Measurements from ENCODE around the gene FASN. TPM values are rescaled to one million over a fixed set of nuclear protein-coding genes. Genes with fewer than 3 reads are reported as not detected.

The FASN gene
- polyA plus RNA-seq, 1 of the 3 experiments (the other 2 are of a cell fraction) = 55.1 TPM

- Histone ChIP-seq H3K4me2 (no peak overlapping the region), H3K79me2 (ENCODE audit: insufficient read depth) (no peaks in the 10 kb centered on the region), H3K9me3 (no peaks in the 10 kb centered on the region), H3K27me3 (ENCODE audit: insufficient read depth) (no peaks in the 10 kb centered on the region), H3K4me1 (ENCODE audit: control insufficient read depth in 1 of 2, insufficient read depth in 2 of 2, low read depth in 1 of 2, low read length in 1 of 2) (no peaks in the 10 kb centered on the region), H3F3A (replicated peaks; ENCODE audit: insufficient read depth) (peaks cover 7% of the 10 kb centered on the region), H3K9me2 (no peaks in the 10 kb centered on the region), H3K36me3 (replicated peaks in 1 of 2; ENCODE audit: control insufficient read depth in 1 of 2, insufficient read depth in 2 of 2, low read length in 1 of 2) (peaks cover 13 to 18% of the 10 kb centered on the region in 2 experiments), H3K9ac (no peak overlapping the region), H3K27ac (ENCODE audit: low read depth in 2 of 2, low read length in 1 of 2) (no peak overlapping the region), H3K4me3 (ENCODE audit: low read depth in 2 of 2, low read length in 1 of 2) (no peak overlapping the region), H4K20me1 (ENCODE audit: insufficient read depth) (no peaks in the 10 kb centered on the region), H2AFZ (ENCODE audit: low read depth) (no peak overlapping the region)
- TF ChIP-seq GATA2 (CRISPR knock-in tag; IDR thresholded peaks at IDR 0.05) = no peak
- TF ChIP-seq RCOR1 (IDR thresholded peaks at IDR 0.05; ENCODE audit: low read length) = no peak
- WGBS (ENCODE audit: low lambda C conversion rate) = 97% methylated on average over 13 of the region's 13 CpGs
- ChIA-PET POLR2A (interaction anchor here (1.0 kb wide), 1 partner anchor 8 kb away, joined by 3 read pairs; no protein-coding TSS in a partner anchor), CTCF (interaction anchor here (0.9 to 2.0 kb wide), 5 partner anchors 35 to 154 kb away, joined by 3 to 9 read pairs (median 3); partner anchors contain the start of gene DCXR)
- no peak for DNase-seq
Observed at GRCh38 chr17:82113941-82114340, 15.9 kb upstream of the FASN start.

DNA sequence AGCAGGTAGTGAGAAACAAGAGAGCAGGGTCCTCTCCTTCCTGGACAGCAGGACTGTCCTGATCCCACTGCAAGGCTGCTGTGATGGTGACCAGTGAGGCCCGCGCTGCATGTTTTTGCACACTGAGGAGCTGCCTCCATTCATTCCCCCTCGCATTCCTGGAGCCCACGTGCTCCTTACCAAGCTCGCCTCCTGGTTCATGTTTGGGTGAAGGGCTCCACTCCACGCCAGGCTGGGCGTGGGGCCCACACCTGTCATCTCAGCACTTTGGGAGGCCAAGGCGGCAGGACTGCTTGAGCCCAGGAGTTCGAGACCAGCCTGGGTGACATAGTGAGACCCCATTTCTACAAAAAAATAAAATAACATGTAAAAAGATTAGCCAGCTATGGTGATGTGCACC, 15.4 kb upstream of the FASN start:
- TF ChIP-seq NRF1 (IDR thresholded peaks at IDR 0.05; ENCODE audit: low read depth, low read length) (no peak), FOXM1 (IDR thresholded peaks at IDR 0.05; ENCODE audit: low read depth) (no peak), ZBTB33 (IDR thresholded peaks at IDR 0.05; ENCODE audit: borderline replicate concordance, low read depth) (no peak), PBX3 (IDR thresholded peaks at IDR 0.05) (no peak), EZH2phosphoT487 (IDR thresholded peaks at IDR 0.05; ENCODE audit: borderline replicate concordance, low read depth) (no peak), RFX5 (IDR thresholded peaks at IDR 0.05; ENCODE audit: low read length) (no peak), EP300 (IDR thresholded peaks at IDR 0.05; ENCODE audit: borderline replicate concordance in 1 of 2, low read depth in 1 of 2, low read length in 1 of 2) (no peak)
- no peak overlapping the region for H2AFZ ChIP-seq (ENCODE audit: low read depth)
- no peak overlapping the region for H3K9ac ChIP-seq
- DNase-seq = no peak
- POLR2A ChIA-PET = no interaction called here
- H3K9me3 ChIP-seq = no peaks in the 10 kb centered on the region
- no peak overlapping the region for H3K4me2 ChIP-seq
- WGBS (ENCODE audit: low lambda C conversion rate) = 94% methylated on average over 9 of the region's 9 CpGs
- CTCF ChIA-PET = interaction anchor here (1.0 to 2.0 kb wide), 6 partner anchors 34 to 154 kb away, joined by 3 to 9 read pairs (median 4); partner anchors contain the start of gene DCXR
- no peaks in the 10 kb centered on the region for H3K4me1 ChIP-seq (ENCODE audit: control insufficient read depth in 1 of 2, insufficient read depth in 2 of 2, low read depth in 1 of 2, low read length in 1 of 2)
- H3K27me3 ChIP-seq (ENCODE audit: insufficient read depth) = no peaks in the 10 kb centered on the region
- peaks cover 13 to 16% of the 10 kb centered on the region in 2 experiments for H3K36me3 ChIP-seq (replicated peaks in 1 of 2; ENCODE audit: control insufficient read depth in 1 of 2, insufficient read depth in 2 of 2, low read length in 1 of 2)
- H3F3A ChIP-seq (replicated peaks; ENCODE audit: insufficient read depth) = peaks cover 7% of the 10 kb centered on the region
- no peak overlapping the region for H3K27ac ChIP-seq (ENCODE audit: low read depth in 2 of 2, low read length in 1 of 2)
- H3K9me2 ChIP-seq = no peaks in the 10 kb centered on the region
- no peaks in the 10 kb centered on the region for H4K20me1 ChIP-seq (ENCODE audit: insufficient read depth)
- H3K4me3 ChIP-seq (ENCODE audit: low read depth in 2 of 2, low read length in 1 of 2) = no peak overlapping the region
- no peaks in the 10 kb centered on the region for H3K79me2 ChIP-seq (ENCODE audit: insufficient read depth)
